Lower lobe of right lung (tissue), 2 donors: ENCODE measurements around the gene EHD1. TPM values are rescaled to one million over a fixed set of nuclear protein-coding genes. Genes with fewer than 3 reads are reported as not detected.

Experiments
- ATAC-seq, 2 donors: fragments of 200-7000 bp; cut with Tn5 transposase; one replicate each; pipeline ENCODE4 v1.9.1; 2020 to 2022; ENCODE audit warnings: mild to moderate bottlenecking in 2 of 2, moderate library complexity in 2 of 2
- DNase-seq: peaks from one replicate; pipeline ENCODE4 v3.0.0-alpha.2; 2020
- H3K27ac ChIP-seq: fragments of 200-600 bp; one replicate; pipeline ENCODE4 v1.8.0; 2022
- H3K27me3 ChIP-seq: fragments of 200-600 bp; one replicate; pipeline ENCODE4 v1.8.0; 2022; ENCODE audit warnings: low read depth
- H3K36me3 ChIP-seq: fragments of 200-600 bp; one replicate; pipeline ENCODE4 v1.8.0; 2022; ENCODE audit warnings: mild to moderate bottlenecking
- H3K4me1 ChIP-seq: fragments of 200-600 bp; one replicate; pipeline ENCODE4 v1.8.0; 2022
- H3K4me3 ChIP-seq: fragments of 200-600 bp; one replicate; pipeline ENCODE4 v1.8.0; 2022; ENCODE audit warnings: mild to moderate bottlenecking
- H3K9me3 ChIP-seq: fragments of 200-600 bp; one replicate; pipeline ENCODE4 v1.8.0; 2022
- intact Hi-C: fragments of 100-400 bp; cut with DNase I; formaldehyde crosslinking; loops from one replicate; pipeline ENCODE4 v1.11.0; 2022
- total RNA-seq: library from RNA; stranded (reverse); fragmentation: NEBNext Ultra II Directional; extraction: Animal tissue kit (Norgen Biotek cat#: 25700); gene quantifications from one replicate; pipeline ENCODE4 v1.2.1, GENCODE V29; 2021
- TF ChIP-seq, protein P1 (sequence below): fragments of 200-600 bp; IDR thresholded peaks from one replicate; pipeline ENCODE4 v1.8.0; 2022; ENCODE audit warnings: antibody characterized with exemption, mild to moderate bottlenecking
- donor health status: DM: no; HTN: yes; CAD: no; lungs with severe emphysema.

EHD1 gene
- total RNA-seq, 1 donor from 2014 or later = 73.4 TPM

- intact Hi-C loops = no loop called here
Measured at GRCh38 chr11:64845129-64845775, 33.2 kb downstream of the EHD1 start.

GRCh38 chr11:64844330-64845128 lies 33.9 kb downstream of the EHD1 start, which contains the start of gene CDC42BPG:
Gene CDC42BPG (minus strand): TSS chr11:64844653. CDS start chr11:64844569, 84 bp downstream.
- H3K27me3 ChIP-seq = no peaks in the 10 kb centered on the region
- H3K36me3 ChIP-seq = peaks cover 4% of the 10 kb centered on the region
- peak within 1 kb of the TSS; percentile 65 for H3K4me3 ChIP-seq
- intact Hi-C loops = no loop called here
- peaks cover 48% of the 10 kb centered on the region for H3K4me1 ChIP-seq
- TF ChIP-seq, protein P1, sequence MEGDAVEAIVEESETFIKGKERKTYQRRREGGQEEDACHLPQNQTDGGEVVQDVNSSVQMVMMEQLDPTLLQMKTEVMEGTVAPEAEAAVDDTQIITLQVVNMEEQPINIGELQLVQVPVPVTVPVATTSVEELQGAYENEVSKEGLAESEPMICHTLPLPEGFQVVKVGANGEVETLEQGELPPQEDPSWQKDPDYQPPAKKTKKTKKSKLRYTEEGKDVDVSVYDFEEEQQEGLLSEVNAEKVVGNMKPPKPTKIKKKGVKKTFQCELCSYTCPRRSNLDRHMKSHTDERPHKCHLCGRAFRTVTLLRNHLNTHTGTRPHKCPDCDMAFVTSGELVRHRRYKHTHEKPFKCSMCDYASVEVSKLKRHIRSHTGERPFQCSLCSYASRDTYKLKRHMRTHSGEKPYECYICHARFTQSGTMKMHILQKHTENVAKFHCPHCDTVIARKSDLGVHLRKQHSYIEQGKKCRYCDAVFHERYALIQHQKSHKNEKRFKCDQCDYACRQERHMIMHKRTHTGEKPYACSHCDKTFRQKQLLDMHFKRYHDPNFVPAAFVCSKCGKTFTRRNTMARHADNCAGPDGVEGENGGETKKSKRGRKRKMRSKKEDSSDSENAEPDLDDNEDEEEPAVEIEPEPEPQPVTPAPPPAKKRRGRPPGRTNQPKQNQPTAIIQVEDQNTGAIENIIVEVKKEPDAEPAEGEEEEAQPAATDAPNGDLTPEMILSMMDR = peak; percentile 79
- DNase-seq = peak; percentile 89
- no peaks in the 10 kb centered on the region for H3K9me3 ChIP-seq
- peak within 1 kb of the TSS; percentile 86 for H3K27ac ChIP-seq
- ATAC-seq = peak; percentile 80 to 85

More at GRCh38 chr11:64845129-64845775, 33.2 kb downstream of the EHD1 start:
- TF ChIP-seq, protein P1 = no peak
- Histone ChIP-seq H3K4me1 (peaks cover 56% of the 10 kb centered on the region), H3K27me3 (no peaks in the 10 kb centered on the region), H3K9me3 (no peaks in the 10 kb centered on the region), H3K4me3 (peak overlapping the region; percentile 65), H3K36me3 (no peaks in the 10 kb centered on the region), H3K27ac (peak overlapping the region; percentile 86)
- peak; percentile 1 to 4 for ATAC-seq
- no peak for DNase-seq

- TF ChIP-seq, protein P1 = no peak
- Histone ChIP-seq H3K27me3 (no peaks in the 10 kb centered on the region), H3K27ac (peak overlapping the region; percentile 86), H3K4me1 (peaks cover 41% of the 10 kb centered on the region), H3K4me3 (peak overlapping the region; percentile 65), H3K9me3 (no peaks in the 10 kb centered on the region), H3K36me3 (peaks cover 10% of the 10 kb centered on the region)
- DNase-seq = no peak
- peak in 1 of 2 donors; percentile 0 for ATAC-seq
- intact Hi-C loops = no loop called here
Measured at GRCh38 chr11:64843686-64844329, 34.6 kb downstream of the EHD1 start.

- TF ChIP-seq, protein P1 = no peak
- peak overlapping the region; percentile 65 for H3K4me3 ChIP-seq
- ATAC-seq = peak; percentile 39 to 49
- peak; percentile 77 for DNase-seq
- no peaks in the 10 kb centered on the region for H3K27me3 ChIP-seq
- intact Hi-C loops = no loop called here
- peaks cover 17% of the 10 kb centered on the region for H3K36me3 ChIP-seq
- peak overlapping the region; percentile 86 for H3K27ac ChIP-seq
- no peaks in the 10 kb centered on the region for H3K9me3 ChIP-seq
- peaks cover 34% of the 10 kb centered on the region for H3K4me1 ChIP-seq
Measured at GRCh38 chr11:64842851-64843685, 35.4 kb downstream of the EHD1 start.

DNA sequence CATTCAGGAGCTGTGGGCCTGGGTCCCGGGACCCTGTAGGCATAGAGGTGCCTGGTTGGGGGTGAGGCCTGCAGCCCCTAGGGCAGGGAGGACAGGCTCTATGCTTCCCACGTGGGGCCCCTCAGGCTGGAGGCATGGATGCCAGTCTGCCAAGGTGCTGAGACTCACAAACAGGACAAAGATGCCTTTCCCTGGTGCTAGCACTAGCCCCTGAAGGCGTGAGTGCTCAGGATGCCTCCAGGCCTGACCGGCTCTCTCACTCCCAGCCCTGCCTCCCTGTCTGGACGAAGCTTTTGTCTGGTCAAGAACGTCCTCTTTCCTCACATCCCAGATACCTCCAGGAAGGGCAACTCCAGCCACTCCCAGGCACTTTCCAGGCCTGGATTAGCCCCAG lies 36.1 kb downstream of the EHD1 start:
- no peaks in the 10 kb centered on the region for H3K9me3 ChIP-seq
- no peak overlapping the region for H3K4me3 ChIP-seq
- TF ChIP-seq, protein P1 = no peak
- H3K27ac ChIP-seq = peak overlapping the region; percentile 86
- no peaks in the 10 kb centered on the region for H3K27me3 ChIP-seq
- intact Hi-C loops = no loop called here
- DNase-seq = no peak
- peaks cover 22% of the 10 kb centered on the region for H3K36me3 ChIP-seq
- ATAC-seq = no peak
- peaks cover 27% of the 10 kb centered on the region for H3K4me1 ChIP-seq
